ENCODE results near the gene ZC3H12C.

Gene ZC3H12C

DNA sequence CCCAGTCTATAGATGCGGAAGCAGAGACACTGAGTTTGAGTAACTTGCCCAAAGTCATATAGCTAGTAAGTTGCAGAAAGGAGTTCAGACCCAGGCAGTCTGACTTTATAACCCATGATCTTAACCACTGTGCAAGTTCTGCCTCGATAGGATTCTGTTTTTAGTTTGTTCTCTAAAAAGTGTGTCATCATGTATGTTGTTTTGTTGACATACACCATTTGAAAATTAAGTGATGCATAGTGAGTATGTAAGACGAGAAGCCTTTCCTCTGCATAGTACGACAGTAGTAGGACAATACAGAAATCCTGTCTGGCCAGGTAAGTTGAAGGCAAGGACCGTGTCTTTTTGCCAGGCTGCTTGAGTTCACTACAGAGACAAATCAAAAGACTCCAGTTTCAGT, 3.3 kb downstream of the ZC3H12C start:
- no peak for DNase-seq

DNA sequence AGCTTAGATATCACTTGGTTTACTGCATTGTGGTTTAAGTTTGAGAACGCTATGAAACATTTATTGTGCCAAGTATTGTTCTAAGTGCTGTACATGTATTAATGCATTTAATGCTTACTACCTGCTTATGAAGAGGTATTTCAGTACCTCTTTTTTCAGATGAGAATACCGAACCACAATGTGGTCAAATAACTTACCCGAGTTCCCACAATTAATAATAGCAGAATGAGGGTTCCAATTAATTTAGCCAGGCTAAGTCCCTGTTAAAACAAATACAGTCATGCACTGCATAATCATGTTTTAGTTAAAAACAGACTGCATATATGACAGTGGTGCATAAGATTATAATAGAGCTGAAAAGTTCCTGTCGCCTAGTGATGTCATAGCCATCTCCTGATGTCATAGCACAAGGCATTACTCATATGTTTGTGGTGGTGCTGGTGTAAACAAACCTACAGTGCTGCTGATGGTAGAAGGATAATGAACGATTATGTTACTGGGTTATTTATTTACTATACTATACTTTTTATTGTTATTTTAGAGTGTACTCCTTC, 4.3 kb downstream of the ZC3H12C start:
- no peak for DNase-seq

DNA sequence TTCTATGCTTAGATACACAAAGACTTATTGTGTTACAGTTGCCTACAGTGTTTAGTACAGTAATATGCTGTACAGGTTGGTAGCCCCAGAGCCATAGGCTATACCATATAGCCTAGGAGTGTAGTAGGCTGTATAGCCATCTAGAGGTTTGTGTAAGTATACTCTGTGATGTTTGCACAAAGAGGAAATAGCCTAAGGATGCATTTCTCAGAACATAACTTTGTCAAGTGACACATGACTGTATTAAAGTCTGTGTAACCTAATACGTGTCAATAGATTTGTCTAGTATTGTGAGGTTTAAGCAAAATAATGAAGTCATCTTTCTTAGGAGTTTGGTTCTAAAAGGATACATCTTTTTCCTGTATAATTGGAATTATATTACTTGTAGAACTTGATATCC, 5.5 kb downstream of the ZC3H12C start:
- no peak for DNase-seq

DNA sequence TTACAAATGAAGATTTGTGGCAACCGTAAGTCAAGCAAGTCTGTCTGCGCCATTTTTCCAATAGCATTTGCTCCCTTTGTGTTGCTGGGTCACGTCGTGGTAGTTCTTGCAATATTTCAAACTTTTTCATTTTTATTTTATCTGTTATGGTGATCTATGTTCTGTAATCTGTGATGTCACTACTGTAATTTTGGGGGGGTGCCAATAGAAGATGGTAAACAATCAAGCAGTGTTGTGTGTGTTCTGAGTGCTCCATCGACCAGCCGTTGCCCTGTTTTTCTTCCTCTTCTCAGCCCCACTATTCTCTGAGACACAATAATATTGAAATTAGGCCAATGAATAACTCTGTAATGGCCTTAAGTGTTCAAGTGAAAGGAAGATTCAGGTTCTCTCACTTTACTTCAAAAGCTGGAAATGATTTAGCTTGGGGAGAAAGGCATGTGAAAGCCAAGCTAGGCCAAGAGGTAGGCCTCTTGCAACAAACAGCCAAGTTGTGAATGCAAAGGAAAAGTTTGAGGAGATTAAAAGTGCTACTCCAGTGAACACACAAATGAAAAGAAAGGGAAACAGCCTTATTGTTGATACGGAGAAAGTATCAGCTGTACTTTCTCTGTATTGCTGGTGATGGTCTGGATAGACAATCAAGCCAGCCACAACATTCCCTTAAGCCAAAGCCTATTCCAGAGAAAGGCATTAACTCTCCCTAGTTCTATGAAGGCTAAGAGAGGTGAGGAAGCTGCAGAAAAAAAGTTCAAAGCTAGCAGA, 7.5 kb downstream of the ZC3H12C start:
- no peak for DNase-seq

DNA sequence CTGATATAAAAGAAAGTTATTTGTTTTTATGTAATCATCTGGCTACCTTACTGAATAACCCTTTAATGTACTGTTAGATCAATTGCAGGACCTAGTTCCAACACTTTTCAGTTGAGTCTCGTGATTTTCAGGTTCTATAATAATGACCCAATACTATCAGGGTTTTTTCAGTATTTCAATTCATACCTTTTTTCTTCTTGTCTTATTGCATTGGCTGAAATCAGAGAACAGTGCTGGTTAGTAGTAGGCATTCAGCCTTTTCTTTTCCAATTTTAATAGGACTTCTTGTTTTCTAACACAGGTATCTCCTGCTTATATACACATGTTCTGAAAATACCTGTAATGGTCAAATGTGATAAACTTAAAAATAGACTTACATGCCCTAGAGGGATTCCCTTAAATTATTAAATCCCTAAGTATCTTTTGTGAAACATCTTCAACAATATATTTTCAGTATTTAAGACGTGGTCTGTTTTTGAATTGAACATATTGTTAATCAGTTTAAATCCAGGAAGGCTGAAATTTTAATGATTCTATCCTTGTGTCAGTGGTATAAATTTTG, 13.6 kb downstream of the ZC3H12C start:
- DNase-seq: no peak

DNA sequence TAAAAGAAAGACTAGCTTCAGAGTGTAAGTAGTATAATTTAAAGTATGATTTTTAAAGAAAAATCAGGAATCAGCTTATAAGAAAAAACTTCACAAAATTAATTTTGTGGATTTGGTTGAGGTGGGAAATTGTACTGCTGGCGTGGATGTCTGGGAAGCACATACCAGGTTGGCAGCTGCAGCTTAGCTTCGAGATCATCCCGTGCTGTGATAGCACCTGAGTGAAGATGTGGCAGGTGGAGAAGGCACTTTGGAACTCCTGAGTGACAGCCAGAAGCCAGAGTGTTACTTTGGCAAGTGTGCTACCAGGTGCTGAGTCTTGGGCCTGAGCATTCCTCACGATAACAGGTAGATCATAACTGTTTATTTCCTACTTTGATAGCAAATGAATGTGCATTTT, 17.7 kb downstream of the ZC3H12C start:
- DNase-seq: no peak

DNA sequence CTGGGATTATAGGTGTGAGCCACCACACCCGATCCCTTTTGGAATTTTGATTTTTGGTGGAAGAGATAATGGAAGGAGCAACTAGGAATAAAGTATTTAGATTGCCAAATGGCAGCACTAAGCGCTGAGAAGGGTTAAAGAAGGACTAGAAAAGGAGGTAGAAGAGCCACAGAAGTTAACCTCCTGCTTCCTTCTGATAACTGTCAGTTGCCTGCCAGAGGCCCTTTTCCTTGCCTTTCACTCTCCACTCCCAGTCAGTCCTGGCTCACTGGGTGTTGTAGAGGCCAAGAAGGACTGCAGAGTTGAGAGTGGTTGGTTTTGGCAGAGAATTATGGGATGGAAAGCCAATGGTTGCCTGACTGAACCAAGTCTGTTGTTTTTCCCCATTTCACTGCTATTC, 19.3 kb downstream of the ZC3H12C start:
- DNase-seq: no peak

DNA sequence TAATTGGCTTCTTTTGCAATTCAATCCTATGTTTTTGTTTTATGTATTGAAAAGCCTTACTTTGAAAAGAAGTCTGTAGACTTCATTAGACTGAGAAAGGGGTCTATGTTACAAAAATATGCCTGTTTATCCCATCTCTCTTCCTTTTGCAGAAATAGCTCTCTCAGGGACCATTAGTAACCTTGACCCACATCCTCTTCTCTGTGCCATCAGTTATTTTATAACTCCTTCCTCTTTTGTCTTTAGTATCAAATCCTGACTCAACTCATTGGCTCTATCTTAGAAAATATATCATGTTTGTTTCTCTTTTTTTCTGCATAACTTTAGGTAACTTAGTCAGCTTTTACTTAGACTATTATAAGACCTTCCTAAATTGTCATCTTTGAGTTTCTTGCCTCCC, 20.3 kb downstream of the ZC3H12C start:
- no peak for DNase-seq

DNA sequence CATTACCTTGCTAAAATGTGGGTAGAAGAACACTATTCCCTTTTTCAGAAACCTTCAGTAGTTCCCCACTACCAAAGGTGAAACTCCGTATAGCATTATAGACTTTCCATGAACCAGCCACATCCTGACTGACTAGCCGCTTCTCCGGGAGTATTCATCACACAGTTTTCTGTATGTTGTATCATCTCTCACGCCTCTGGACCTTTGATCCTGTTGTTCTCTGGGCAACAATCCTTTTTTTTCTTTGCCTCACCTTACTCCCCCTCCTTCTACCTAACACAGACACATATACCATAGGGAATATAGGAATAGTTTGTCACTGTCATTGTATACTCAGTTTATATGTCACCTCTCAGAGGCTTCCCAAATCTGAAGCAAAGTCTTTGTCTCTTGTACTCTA, 20.8 kb downstream of the ZC3H12C start:
- no peak for DNase-seq

DNA sequence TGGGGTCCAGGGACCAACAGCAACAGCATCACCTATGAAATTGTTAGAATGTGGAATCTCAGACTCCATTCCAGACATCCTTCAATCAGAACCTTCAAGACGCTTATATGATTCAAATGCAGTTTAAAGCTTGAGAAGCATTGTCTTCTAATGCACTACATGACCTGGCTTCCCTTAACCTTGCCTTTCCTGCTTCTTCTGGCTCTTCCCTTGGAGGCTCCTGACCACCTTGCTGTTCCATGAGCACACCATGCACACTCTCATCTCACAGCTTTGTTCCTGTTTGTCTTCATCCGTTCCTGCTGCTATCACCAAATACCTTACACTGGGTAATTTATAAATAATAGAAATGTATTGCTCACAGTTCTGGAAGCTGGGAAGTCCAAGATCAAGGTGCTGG, 26.1 kb downstream of the ZC3H12C start:
- DNase-seq: no peak

DNA sequence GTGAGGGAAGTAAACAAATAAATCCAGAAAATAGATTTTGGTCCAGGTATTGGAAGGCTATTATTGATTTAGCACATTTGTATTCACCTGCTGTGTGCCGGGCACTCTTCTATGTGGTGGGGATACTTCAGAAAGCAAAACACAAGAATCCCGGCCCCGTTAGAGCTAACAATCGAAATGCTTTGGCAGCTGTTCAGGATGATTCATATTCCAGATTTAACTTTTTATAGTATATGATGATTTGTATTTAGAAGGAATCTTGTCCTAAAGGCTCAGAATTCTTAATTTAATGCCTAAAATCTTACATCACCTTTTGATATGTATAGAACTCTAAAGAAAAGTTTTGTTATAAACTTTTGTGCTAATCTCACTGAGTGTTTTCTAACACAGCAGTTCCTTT, 28.0 kb downstream of the ZC3H12C start:
- DNase-seq: no peak

DNA sequence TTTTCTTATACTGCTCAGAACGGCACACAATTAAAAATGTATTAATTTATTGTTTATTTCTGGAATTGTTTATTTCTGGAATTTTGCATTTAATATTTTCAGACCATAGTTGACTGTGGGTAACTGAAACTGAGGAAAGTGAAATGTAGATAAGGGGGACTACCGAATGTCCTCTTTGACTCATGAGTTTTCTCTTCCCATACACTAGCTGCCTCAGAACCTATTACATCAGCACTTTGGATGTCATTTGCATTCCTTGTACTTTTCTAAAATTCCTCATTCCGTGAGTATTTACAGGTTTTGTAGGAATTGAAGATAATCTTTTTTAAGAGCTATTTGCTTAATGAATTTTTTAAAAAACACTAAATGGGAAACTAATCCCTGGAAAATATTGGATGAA, 29.8 kb downstream of the ZC3H12C start:
- no peak for DNase-seq

DNA sequence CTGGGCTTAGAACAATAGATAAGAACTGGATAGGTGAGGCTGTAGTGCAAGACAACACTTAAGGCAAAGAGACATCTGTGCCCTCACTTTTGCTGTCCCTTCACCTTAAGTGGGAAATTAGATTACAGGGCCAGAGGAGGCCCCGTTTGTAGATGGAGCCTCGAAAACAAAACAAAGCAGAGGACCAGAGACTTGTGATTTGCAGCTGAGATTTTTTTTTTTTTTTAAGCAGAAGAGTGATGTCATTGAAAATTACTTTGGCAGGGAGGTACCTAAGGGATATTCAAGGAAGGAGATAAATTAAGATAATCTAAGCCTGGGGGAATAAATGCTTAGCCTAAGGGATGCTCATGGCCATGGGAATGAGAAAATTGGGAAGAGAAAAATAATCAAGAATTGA, 31.4 kb downstream of the ZC3H12C start:
- DNase-seq: no peak

DNA sequence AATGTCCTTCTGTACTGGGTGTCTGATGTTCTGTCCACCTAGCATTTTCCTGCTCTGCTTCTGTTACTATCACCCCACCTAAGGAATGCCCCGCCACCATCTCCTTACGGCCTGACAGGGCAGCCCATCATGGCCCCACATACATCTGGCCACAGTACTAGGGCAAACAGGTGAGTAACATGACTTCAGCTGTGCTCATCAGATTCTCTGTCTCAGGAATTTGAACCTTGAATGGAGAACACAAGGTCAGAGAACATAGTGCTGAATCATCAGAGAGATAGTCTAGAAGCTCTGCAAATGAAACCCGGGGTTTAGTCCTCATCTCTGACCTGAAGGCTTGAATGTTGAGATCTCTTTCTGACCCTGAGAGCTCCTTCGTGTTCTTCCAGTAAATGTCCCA, 32.4 kb downstream of the ZC3H12C start:
- no peak for DNase-seq

DNA sequence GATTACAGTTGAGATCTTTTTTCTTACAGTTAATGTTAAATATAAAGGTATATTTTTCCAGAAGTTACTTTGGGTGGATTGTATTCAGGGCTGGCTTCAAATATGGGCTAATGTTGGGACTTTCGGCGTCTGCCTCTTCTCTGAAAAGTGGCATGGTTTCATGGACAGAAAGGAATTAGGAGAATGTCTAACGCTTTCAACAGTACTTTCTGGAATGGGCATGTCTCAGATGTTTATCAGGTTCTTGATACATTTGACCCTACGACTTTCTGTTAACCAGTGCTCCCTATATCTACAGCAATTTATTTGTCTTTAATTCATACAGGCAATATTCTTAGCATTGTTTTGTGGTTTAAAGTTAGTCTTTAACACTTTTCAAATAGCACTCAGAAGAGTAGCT, 33.7 kb downstream of the ZC3H12C start:
- no peak for DNase-seq

DNA sequence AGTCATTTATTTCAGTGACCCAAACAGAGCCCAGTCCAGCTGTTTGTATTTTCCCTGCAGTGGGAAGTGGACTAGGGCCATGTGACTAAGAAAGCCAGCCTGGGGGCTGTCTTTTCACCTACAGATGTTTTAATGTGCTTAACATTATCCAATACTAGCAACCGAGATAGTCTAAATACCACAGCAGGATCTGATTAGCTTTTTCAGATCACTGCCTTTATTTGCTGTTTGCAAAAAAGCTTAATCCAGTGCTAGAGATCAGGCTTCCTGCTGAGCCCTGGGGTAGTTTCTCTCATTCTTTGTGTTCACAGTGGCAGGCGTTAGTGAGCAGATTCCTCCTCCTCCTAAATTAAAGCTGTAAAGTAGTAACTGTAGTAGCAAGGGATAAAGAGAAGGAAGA, 35.0 kb downstream of the ZC3H12C start:
- DNase-seq: peak in 1 of 56 donors; percentile 50

DNA sequence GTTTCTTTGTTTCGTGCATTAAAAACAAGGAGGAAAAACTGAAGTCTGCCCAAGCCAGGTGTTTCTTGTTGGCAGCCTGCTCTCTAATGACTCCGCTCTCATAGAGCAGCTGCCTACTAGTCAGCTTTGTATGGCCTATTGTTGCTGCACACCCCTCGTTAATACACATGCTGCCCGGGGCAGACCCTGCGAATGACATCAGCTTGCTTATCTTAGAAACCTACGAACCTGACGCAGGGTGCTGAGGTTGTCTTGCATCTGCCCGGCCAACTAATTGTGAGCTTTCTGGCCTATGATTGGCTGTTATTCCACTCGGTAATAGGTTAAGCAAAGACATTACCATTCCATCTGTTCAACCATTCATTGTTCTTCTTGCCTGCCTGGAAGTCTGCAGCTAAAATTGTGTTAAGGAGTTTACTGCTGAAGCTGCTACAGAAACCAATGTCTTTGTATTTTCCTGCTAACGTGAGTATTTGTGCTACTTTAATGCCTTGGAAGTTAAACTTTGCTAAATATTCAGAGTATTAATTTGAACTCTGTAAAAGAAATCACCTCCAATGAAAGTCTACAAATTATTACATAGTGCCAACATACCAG, 37.5 kb downstream of the ZC3H12C start:
- DNase-seq: peak in 28 of 56 donors; percentile 9 to 66 (median 32)

DNA sequence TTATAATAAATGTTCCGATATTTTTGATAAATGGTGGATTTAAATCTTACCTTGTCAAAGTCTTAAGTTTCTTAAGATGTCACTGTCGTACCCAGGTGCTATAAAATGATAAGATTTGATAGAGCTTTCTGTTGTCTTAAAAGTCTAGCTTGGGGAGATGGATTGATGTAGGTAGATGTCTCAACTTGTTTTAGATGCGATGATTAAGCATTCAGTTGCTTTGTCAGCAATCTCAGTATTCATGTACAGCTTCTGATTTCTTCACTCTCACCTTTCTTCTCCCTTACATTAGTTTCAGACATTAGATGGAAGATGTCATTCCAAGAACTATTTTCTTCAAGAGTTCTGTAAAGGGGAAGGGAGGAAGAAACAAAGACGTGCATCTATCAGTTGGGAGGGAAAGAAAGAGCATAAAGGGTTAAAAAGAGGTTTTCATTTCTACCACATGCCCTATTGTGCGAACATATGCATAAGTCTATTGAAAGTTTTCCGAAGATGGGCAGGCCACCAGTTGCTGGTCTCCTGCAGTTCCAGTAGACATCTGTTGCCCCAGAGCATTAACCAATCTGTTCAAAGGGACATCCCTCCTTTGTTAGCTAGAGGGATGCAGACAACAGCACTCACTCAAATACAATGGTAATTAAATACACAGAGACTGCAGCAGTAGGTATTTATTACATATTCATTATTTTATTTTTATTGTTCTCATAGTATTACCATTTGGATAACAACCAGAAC, 38.4 kb downstream of the ZC3H12C start:
- DNase-seq: no peak

DNA sequence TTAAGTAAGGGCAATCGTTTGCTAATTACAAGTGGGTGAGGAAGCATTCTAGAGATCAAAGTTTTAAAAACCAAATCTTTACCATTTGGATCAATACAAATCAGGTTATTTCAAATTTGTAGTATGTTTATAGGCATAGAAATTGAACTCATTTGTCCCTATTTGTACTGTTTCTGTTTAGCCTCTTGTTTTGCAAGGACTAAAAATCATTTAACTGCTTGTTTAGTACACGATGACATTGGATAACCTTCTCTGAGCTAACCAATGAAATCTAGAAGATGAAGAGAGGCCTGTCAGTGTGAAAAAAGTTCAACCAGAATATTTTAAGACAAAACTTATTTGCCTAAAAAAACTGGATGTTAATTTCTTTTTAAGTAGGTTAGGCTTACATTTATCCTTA, 40.0 kb downstream of the ZC3H12C start:
- DNase-seq: no peak

DNA sequence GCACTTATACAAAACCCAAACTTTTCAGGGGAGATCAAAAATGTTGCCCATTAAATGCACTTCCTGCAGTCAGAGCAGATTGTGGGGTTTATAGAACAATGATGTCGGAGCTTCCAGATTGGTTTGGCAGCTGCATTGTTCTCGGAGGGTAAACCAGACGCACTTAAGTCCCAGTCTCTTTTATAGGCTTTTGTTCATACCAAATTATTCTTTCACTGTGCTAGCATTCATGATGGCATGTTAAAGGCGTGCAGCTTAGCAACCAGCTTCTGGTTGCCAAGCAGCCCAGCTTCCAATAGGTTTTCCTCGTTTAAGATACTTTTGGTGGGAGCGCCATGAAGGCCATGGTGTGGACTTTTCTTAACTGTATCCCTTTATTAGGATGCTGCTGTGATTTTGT, 40.9 kb downstream of the ZC3H12C start:
- DNase-seq: peak in 23 of 56 donors; percentile 12 to 59 (median 33)

DNA sequence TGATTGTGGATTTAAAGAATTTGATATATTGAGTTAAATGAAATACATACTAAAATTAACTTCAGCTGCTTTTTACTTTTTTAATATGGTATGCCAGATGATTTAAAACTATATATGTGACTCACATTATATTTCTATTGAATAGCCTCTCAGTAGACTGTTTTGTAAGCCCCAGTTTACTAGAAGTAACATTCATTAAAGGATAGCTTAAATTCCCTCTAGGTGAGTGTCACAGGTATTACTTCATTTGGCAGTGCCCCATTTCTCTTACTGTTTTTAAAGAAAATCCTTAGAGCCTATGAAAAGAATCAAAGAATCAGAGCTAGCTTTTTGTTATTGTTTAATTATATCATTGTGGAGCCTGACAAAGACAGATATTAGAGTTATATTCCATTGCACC, 48.6 kb downstream of the ZC3H12C start:
- no peak for DNase-seq
